Chondrocyte (in vitro differentiated cells): ENCODE results near the gene UVRAG. TPM values are rescaled to one million over a fixed set of nuclear protein-coding genes. Genes with fewer than 3 reads are reported as not detected.

ENCODE experiments used
- DNase-seq: peaks from one replicate; pipeline ENCODE4 v3.0.0; 2021; ENCODE audit warnings: mixed read lengths, low spot score
- H3K27ac Mint-ChIP-seq: one replicate; pipeline ENCODE4 v1.8.0; 2021; ENCODE audit warnings: mild to moderate bottlenecking, moderate library complexity, mixed read lengths; ENCODE audit not compliant: unreplicated experiment
- H3K27me3 Mint-ChIP-seq: 2 replicates; pipeline ENCODE4 v1.8.0; 2021; ENCODE audit warnings: low read depth, mixed read lengths
- H3K36me3 Mint-ChIP-seq: 2 replicates; pipeline ENCODE4 v1.8.0; 2021; ENCODE audit warnings: low read depth, mixed read lengths
- H3K4me1 Mint-ChIP-seq: 2 replicates; pipeline ENCODE4 v1.8.0; 2021; ENCODE audit warnings: low read depth, mild to moderate bottlenecking, mixed read lengths
- H3K4me3 Mint-ChIP-seq: one replicate; pipeline ENCODE4 v1.8.0; 2021; ENCODE audit warnings: mild to moderate bottlenecking, moderate library complexity, mixed read lengths; ENCODE audit not compliant: unreplicated experiment
- H3K9me3 Mint-ChIP-seq: 2 replicates; pipeline ENCODE4 v1.8.0; 2021; ENCODE audit warnings: low read depth, mixed read lengths
- total RNA-seq: library from RNA; stranded (reverse); gene quantifications from 3 replicates; pipeline ENCODE4 v1.2.1, GENCODE V29; 2021
- TF ChIP-seq, protein P1 (sequence below): fragments of 200-600 bp; sonication (generic); IDR thresholded peaks from 2 replicates; pipeline ENCODE4 v1.5.0; 2021; ENCODE audit warnings: antibody characterized with exemption, mild to moderate bottlenecking, moderate library complexity

The UVRAG gene
- total RNA-seq, 1 donor from 2014 or later: 16.9 TPM

DNA sequence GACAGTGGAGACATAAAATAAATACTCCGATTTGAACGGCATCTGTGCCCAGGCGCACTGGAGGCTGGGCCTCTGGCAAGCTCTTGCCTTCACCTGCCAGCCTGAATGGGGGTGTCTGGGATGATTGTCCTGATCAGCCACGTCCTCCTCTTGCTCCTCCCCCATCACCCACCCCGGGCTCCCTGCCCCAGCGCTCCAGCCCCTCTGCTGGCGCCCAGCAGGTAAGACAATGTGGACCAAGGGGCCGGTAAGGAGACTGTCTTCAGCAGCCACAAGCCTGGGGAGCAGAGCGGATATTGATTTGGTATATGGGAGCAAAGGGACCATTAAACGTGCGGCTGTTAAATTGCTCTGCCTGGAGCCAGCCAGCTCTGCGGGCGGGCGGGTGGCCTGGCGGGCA, 366.4 kb downstream of the UVRAG start:
- DNase-seq: no peak
- H3K4me1 Mint-ChIP-seq: peaks cover 32% of the 10 kb centered on the region
- no peaks in the 10 kb centered on the region for H3K36me3 Mint-ChIP-seq
- no peak overlapping the region for H3K4me3 Mint-ChIP-seq
- TF ChIP-seq, protein P1, sequence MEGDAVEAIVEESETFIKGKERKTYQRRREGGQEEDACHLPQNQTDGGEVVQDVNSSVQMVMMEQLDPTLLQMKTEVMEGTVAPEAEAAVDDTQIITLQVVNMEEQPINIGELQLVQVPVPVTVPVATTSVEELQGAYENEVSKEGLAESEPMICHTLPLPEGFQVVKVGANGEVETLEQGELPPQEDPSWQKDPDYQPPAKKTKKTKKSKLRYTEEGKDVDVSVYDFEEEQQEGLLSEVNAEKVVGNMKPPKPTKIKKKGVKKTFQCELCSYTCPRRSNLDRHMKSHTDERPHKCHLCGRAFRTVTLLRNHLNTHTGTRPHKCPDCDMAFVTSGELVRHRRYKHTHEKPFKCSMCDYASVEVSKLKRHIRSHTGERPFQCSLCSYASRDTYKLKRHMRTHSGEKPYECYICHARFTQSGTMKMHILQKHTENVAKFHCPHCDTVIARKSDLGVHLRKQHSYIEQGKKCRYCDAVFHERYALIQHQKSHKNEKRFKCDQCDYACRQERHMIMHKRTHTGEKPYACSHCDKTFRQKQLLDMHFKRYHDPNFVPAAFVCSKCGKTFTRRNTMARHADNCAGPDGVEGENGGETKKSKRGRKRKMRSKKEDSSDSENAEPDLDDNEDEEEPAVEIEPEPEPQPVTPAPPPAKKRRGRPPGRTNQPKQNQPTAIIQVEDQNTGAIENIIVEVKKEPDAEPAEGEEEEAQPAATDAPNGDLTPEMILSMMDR: no peak
- no peaks in the 10 kb centered on the region for H3K9me3 Mint-ChIP-seq
- H3K27ac Mint-ChIP-seq: no peak overlapping the region
- H3K27me3 Mint-ChIP-seq: no peaks in the 10 kb centered on the region

- no peaks in the 10 kb centered on the region for H3K36me3 Mint-ChIP-seq
Measured at GRCh38 chr11:76184551-76184993, 369.6 kb downstream of the UVRAG start.

GRCh38 chr11:76185511-76185910, 370.5 kb downstream of the UVRAG start:
- no peak for DNase-seq
- peaks cover 38% of the 10 kb centered on the region for H3K4me1 Mint-ChIP-seq
- H3K27ac Mint-ChIP-seq: no peak overlapping the region
- TF ChIP-seq, protein P1: no peak
- no peaks in the 10 kb centered on the region for H3K9me3 Mint-ChIP-seq
- no peaks in the 10 kb centered on the region for H3K27me3 Mint-ChIP-seq
- no peaks in the 10 kb centered on the region for H3K36me3 Mint-ChIP-seq
- H3K4me3 Mint-ChIP-seq: no peak overlapping the region

More at GRCh38 chr11:76184551-76184993, 369.6 kb downstream of the UVRAG start:
- Mint-ChIP-seq H3K9me3 (no peaks in the 10 kb centered on the region), H3K4me3 (no peak overlapping the region), H3K4me1 (peaks cover 40% of the 10 kb centered on the region), H3K27ac (peak overlapping the region; percentile 15), H3K27me3 (no peaks in the 10 kb centered on the region)
- DNase-seq: no peak
- TF ChIP-seq, protein P1: no peak

- Mint-ChIP-seq H3K36me3 (peaks cover under 1% of the 10 kb centered on the region), H3K4me3 (no peak overlapping the region), H3K27me3 (no peaks in the 10 kb centered on the region), H3K4me1 (peaks cover 42% of the 10 kb centered on the region), H3K27ac (no peak overlapping the region), H3K9me3 (no peaks in the 10 kb centered on the region)
- DNase-seq: no peak
- TF ChIP-seq, protein P1: no peak
Measured at GRCh38 chr11:76185931-76186401, 371.0 kb downstream of the UVRAG start.

GRCh38 chr11:76186776-76187279, 371.8 kb downstream of the UVRAG start:
- Mint-ChIP-seq H3K4me1 (peaks cover 48% of the 10 kb centered on the region), H3K27ac (no peak overlapping the region), H3K4me3 (no peak overlapping the region), H3K36me3 (peaks cover 3% of the 10 kb centered on the region), H3K27me3 (no peaks in the 10 kb centered on the region), H3K9me3 (no peaks in the 10 kb centered on the region)
- TF ChIP-seq, protein P1: no peak
- DNase-seq: no peak
